Suprapubic skin (tissue), 4 donors: ENCODE results near the gene PRR23E. TPM values are rescaled to one million over a fixed set of nuclear protein-coding genes. Genes with fewer than 3 reads are reported as not detected.

ENCODE experiments used
- DNase-seq, 2 donors: peaks; one replicate each; pipeline ENCODE4 v3.0.0-alpha.2; 2019; ENCODE audit warnings: low spot score in 2 of 2
- H3K27ac ChIP-seq: fragments of 200-600 bp; sonication (generic); one replicate; pipeline ENCODE4 v1.5.1; 2019
- H3K27me3 ChIP-seq: fragments of 200-600 bp; sonication (generic); one replicate; pipeline ENCODE4 v1.5.1; 2019
- H3K36me3 ChIP-seq: fragments of 200-600 bp; sonication (generic); one replicate; pipeline ENCODE4 v1.5.1; 2019
- H3K4me1 ChIP-seq: fragments of 200-600 bp; sonication (generic); one replicate; pipeline ENCODE4 v1.5.1; 2019
- H3K4me3 ChIP-seq: fragments of 200-600 bp; sonication (generic); one replicate; pipeline ENCODE4 v1.5.1; 2019; ENCODE audit warnings: mild to moderate bottlenecking
- H3K9me3 ChIP-seq: fragments of 200-600 bp; sonication (generic); one replicate; pipeline ENCODE4 v1.5.1; 2019
- EP300 ChIP-seq: sonication (generic); formaldehyde crosslinking; IDR thresholded peaks from one replicate; pipeline ENCODE4 v1.6.1; 2017; ENCODE audit warnings: antibody characterized with exemption
- POLR2A ChIP-seq, 2 donors: fragments of 450-650 bp; IDR thresholded peaks; one replicate each; pipeline ENCODE4 v1.6.1; 2017; ENCODE audit warnings: antibody characterized with exemption in 2 of 2, mild to moderate bottlenecking in 2 of 2, moderate library complexity in 2 of 2
- POLR2AphosphoS5 ChIP-seq, 3 donors: sonication (generic); formaldehyde crosslinking; IDR thresholded peaks; one replicate each; pipeline ENCODE4 v1.6.1; 2017; ENCODE audit warnings: antibody characterized with exemption in 3 of 3
- WGBS: methylation state at CpG from one replicate; pipeline ENCODE4 v1.1.5; 2018; 5-methylcytosine and 5-hydroxymethylcytosine counted together
- total RNA-seq, 4 donors: library from RNA; depleted of rRNA; stranded (reverse); fragments of >200 nt; gene quantifications; one replicate each; pipeline ENCODE4 v1.1.0, GENCODE V29; 2016
- TF ChIP-seq, protein P1 (sequence below), 2 donors: fragments of 200-600 bp in 1 of 2; fragments of 450-650 bp in 1 of 2; sonication (generic) in 1 of 2; IDR thresholded peaks; one replicate each; pipeline ENCODE4 v1.5.1; 2016 to 2019; ENCODE audit warnings: antibody characterized with exemption in 2 of 2, mild to moderate bottlenecking in 1 of 2, moderate library complexity in 1 of 2

Gene PRR23E
- total RNA-seq, 4 donors from 2014 or later, result not detected

DNA sequence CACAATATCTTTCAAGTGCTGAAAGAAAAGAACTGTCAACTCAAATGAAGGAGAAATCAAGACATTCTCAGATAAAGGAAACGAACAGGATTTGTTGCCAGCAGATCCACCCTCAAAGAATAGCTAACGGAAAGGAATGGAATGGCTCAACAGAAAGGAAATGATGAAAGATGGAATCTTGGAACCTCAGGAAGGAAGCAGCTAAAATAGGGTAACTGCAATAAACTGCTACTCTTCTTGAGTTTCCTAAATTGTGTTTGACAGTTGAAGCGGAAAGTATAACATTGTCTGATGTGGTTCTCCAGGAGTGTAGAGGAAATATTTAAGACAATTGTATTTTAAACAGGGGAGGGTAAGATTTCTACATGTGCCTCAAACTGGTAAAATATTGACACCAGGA, 22.0 kb downstream of the PRR23E start:
- Histone ChIP-seq H3K4me3 (no peak overlapping the region), H3K36me3 (no peaks in the 10 kb centered on the region), H3K27me3 (peaks cover 51% of the 10 kb centered on the region), H3K27ac (no peak overlapping the region), H3K9me3 (no peaks in the 10 kb centered on the region), H3K4me1 (no peaks in the 10 kb centered on the region)
- TF ChIP-seq POLR2AphosphoS5 (IDR thresholded peaks at IDR 0.05), result no peak
- no peak for DNase-seq
- WGBS, result 39% methylated on average over 3 of the region's 3 CpGs

DNA sequence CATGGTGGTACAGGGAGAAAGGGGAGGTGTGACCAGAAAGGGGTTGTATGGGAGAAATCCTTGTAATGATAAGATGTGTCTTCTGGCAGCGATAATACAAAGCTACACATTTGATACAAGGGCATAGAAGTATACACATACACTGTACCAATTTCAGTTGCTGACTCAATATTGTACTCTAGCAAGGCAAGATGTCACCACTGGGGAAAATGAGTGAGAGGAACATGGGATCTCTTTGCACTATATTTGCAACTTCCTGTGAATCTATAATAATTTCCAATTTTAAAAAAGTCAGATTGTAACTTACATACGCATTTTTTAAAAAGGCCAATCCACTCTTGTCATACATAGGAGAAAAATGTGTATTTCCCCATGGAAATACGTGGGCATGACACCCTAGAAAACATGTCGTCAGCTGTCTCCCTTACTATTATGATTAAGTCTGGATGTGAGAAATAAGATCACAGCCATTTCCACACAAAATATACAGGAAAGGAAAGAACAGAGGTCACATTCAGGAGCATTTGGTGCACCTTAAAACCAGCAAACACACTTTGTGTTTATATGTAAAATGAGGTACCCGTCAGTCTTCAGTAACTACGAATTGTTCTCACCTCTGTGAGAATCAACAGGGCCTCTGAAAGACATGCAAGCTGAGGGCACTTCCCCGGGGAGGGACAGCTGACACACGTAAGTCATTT, 22.9 kb downstream of the PRR23E start:
- Histone ChIP-seq H3K27me3 (peaks cover 47% of the 10 kb centered on the region), H3K4me1 (no peaks in the 10 kb centered on the region), H3K36me3 (no peaks in the 10 kb centered on the region), H3K4me3 (no peak overlapping the region), H3K9me3 (no peaks in the 10 kb centered on the region), H3K27ac (no peak overlapping the region)
- WGBS, result 71% methylated on average over 8 of the region's 8 CpGs
- TF ChIP-seq, protein P1, sequence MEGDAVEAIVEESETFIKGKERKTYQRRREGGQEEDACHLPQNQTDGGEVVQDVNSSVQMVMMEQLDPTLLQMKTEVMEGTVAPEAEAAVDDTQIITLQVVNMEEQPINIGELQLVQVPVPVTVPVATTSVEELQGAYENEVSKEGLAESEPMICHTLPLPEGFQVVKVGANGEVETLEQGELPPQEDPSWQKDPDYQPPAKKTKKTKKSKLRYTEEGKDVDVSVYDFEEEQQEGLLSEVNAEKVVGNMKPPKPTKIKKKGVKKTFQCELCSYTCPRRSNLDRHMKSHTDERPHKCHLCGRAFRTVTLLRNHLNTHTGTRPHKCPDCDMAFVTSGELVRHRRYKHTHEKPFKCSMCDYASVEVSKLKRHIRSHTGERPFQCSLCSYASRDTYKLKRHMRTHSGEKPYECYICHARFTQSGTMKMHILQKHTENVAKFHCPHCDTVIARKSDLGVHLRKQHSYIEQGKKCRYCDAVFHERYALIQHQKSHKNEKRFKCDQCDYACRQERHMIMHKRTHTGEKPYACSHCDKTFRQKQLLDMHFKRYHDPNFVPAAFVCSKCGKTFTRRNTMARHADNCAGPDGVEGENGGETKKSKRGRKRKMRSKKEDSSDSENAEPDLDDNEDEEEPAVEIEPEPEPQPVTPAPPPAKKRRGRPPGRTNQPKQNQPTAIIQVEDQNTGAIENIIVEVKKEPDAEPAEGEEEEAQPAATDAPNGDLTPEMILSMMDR (IDR thresholded peaks at IDR 0.05), result no peak
- TF ChIP-seq POLR2A (IDR thresholded peaks at IDR 0.05) (no peak), EP300 (no peak), POLR2AphosphoS5 (IDR thresholded peaks at IDR 0.05) (no peak)
- no peak for DNase-seq

DNA sequence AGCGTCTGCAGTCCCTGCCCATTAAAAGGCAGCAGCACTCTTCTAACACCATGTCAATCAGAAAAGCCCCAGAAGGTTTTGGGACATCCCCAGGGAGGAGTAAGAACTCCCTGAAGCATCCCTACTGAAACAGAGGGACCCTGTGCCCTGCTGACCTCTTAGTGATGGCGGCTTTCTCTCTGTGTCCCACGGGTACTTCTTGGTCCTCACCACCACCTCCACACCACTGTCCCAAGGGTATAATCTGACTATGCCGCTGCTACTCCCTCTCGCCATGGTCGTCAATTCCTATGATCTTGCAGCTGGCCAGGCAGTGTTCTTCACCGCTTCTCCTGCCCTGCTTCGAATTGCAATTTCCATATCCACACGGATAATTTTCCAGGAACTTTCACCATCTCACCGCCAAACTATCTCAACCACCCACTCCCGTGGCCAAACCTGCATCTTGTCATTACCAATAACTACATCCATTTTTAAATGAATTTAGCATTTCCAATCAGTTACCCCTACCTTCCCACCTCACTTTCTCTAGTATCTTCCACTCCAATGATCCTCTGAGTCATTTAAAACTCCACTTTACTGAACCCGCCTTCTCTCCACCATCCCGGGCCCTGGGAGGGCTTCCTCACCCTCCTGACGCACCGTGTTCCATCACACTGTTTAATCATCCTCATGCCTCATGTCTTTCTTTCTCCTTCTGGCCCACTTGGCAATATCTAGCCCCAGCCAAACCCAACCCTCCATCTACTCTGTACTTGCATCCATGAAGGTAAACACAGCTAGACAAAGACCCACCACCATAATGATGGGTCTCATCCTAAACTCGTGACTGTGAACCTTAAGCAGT, 23.7 kb downstream of the PRR23E start:
- Histone ChIP-seq H3K27ac (no peak overlapping the region), H3K4me1 (no peaks in the 10 kb centered on the region), H3K9me3 (no peaks in the 10 kb centered on the region), H3K27me3 (peaks cover 43% of the 10 kb centered on the region), H3K36me3 (no peaks in the 10 kb centered on the region), H3K4me3 (no peak overlapping the region)
- TF ChIP-seq POLR2AphosphoS5 (IDR thresholded peaks at IDR 0.05) (no peak), POLR2A (IDR thresholded peaks at IDR 0.05) (no peak), EP300 (no peak)
- TF ChIP-seq, protein P1 (IDR thresholded peaks at IDR 0.05), result no peak
- WGBS, result 80% methylated on average over 16 of the region's 16 CpGs
- no peak for DNase-seq

DNA sequence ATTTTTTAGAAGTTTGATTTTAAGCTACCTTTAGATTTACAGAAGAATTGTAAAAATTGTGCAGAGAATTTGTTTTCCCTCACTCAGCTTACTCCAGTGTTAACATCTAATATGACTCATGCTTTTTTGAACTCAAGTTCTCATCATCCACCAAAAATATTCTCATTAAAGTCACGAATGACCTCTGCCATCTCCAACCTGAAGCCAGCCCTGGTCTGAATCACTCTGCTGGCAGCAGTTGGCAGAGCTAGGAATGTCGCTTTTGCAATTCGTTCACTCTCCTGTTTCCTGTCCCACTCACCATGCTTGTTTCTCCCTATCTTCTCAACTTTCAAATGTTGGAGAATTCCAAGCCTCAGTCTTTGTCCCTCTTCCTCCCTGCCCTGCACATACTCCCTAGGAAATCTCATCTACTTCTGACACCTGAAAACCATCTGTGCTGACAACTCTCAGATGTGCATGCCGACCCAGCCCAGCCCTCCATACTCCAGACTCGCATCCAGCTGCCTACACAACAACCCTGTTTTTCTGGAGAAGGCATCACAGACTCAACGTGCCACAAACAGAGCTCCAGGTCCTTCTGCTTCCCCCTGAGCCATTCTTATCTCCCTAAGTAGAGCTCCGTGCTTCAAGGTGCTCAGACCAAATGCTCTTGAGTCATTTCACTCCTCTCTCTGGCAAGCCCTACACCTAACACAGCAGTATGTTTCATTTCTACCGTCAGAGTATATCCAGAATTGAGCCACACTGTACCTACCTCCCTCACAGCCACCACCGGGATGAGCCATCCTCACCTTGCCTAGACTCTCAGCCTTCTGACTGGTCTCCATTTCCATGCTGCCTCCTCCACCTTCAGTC, 24.9 kb downstream of the PRR23E start:
- no peak for DNase-seq

DNA sequence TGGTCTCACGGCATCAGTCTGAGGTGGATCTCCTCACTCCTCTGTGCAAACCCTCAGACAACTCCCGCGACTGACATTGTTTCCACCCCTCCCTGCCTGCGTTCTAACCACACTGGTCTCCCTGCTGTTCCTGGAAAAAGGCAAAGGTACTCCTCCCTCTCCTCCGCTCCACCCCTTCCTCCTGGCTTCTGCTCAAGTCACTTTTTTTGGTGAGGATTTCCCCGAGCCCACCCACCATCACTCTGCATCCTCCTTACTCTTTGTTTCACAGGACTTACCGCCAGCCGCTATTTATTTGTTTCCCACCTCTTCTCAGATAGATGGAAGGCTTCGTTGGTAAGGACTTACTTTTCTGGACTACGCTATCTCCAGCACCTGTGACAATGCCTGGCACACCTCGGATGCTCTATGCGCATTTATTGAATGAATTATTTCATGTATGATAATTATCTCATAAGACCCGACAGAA, 25.6 kb downstream of the PRR23E start:
- Histone ChIP-seq H3K9me3 (no peaks in the 10 kb centered on the region), H3K4me1 (no peaks in the 10 kb centered on the region), H3K36me3 (no peaks in the 10 kb centered on the region), H3K27ac (no peak overlapping the region), H3K27me3 (peaks cover 44% of the 10 kb centered on the region), H3K4me3 (no peak overlapping the region)
- DNase-seq, result peak in 1 of 2 donors; percentile 33
- 56% methylated on average over 13 of the region's 13 CpGs for WGBS
- TF ChIP-seq, protein P1 (IDR thresholded peaks at IDR 0.05), result no peak
- TF ChIP-seq POLR2AphosphoS5 (IDR thresholded peaks at IDR 0.05), result no peak
- TF ChIP-seq EP300, result no peak
- TF ChIP-seq POLR2A (IDR thresholded peaks at IDR 0.05), result no peak

More for the DNA sequence above, 24.9 kb downstream of the PRR23E start:
- WGBS, result 62% methylated on average over 9 of the region's 9 CpGs
- Histone ChIP-seq H3K4me1 (no peaks in the 10 kb centered on the region), H3K36me3 (no peaks in the 10 kb centered on the region), H3K9me3 (no peaks in the 10 kb centered on the region), H3K27ac (no peak overlapping the region), H3K27me3 (peaks cover 48% of the 10 kb centered on the region), H3K4me3 (no peak overlapping the region)
- TF ChIP-seq EP300 (no peak), POLR2AphosphoS5 (IDR thresholded peaks at IDR 0.05) (no peak)
- TF ChIP-seq, protein P1 (IDR thresholded peaks at IDR 0.05), result no peak
